K562 (cell line): ENCODE results near the gene SYNGR3. TPM values are rescaled to one million over a fixed set of nuclear protein-coding genes. Genes with fewer than 3 reads are reported as not detected.

Experiments used
- CBX3 ChIP-seq, 2 experiments: IDR thresholded peaks; 1 replicate in 1 of 2; 2 replicates in 1 of 2; pipeline ENCODE4 v1.6.1; 2012; ENCODE audit warnings: inconsistent platforms in 2 of 2, low read length in 2 of 2, borderline replicate concordance in 1 of 2, control low read depth in 1 of 2
- E2F5 ChIP-seq: sonication (generic); formaldehyde crosslinking; IDR thresholded peaks from 2 replicates; pipeline ENCODE4 v1.8.0; 2022; ENCODE audit warnings: mild to moderate bottlenecking, missing genetic modification reagents
- FUS ChIP-seq: fragments of 200-400 bp; formaldehyde crosslinking; optimal IDR thresholded peaks from 2 replicates; pipeline ENCODE3; 2017; ENCODE audit warnings: low read depth, low read length
- IRF2 ChIP-seq: sonication (generic); formaldehyde crosslinking; IDR thresholded peaks from 2 replicates; pipeline ENCODE4 v1.8.1; 2022; ENCODE audit warnings: mild to moderate bottlenecking, missing genetic modification reagents
- KLF13 ChIP-seq: fragments of 450-650 bp; IDR thresholded peaks from 2 replicates; pipeline ENCODE4 v1.6.1; 2016; ENCODE audit warnings: missing genetic modification characterization, low read depth, mild to moderate bottlenecking, missing compliant biosample characterization, moderate library complexity, borderline replicate concordance
- KLF6 ChIP-seq: fragments of 250-450 bp; sonication (Bioruptor Pico); IDR thresholded peaks from 2 replicates; pipeline ENCODE4 v1.4.0; 2020; ENCODE audit warnings: mild to moderate bottlenecking, moderate library complexity, borderline replicate concordance
- L3MBTL2 ChIP-seq: fragments of 450-650 bp; IDR thresholded peaks from 2 replicates; pipeline ENCODE4 v1.6.1; 2016; ENCODE audit warnings: mild to moderate bottlenecking, moderate library complexity
- PHF8 ChIP-seq: fragments of 200-600 bp; sonication (generic); IDR thresholded peaks from 2 replicates; pipeline ENCODE4 v1.6.1; 2012; ENCODE audit warnings: mixed run types, mild to moderate bottlenecking, inconsistent platforms, low read length, moderate library complexity, borderline replicate concordance
- POLR2G ChIP-seq: fragments of 200-400 bp; formaldehyde crosslinking; IDR thresholded peaks from 2 replicates; pipeline ENCODE4 v1.6.1; 2017; ENCODE audit warnings: low read depth, mild to moderate bottlenecking, antibody characterized with exemption, low read length, moderate library complexity
- RB1 ChIP-seq: fragments of 450-650 bp; IDR thresholded peaks from 2 replicates; pipeline ENCODE4 v1.6.1; 2017; ENCODE audit warnings: low read depth, mild to moderate bottlenecking
- TFAP4 ChIP-seq: sonication (generic); formaldehyde crosslinking; IDR thresholded peaks from 2 replicates; pipeline ENCODE4 v1.8.0; 2022; ENCODE audit warnings: missing genetic modification reagents, mild to moderate bottlenecking, moderate library complexity, borderline replicate concordance
- ZBTB33 ChIP-seq: sonication (generic); formaldehyde crosslinking; IDR thresholded peaks from 2 replicates; pipeline ENCODE4 v1.8.1; 2023; ENCODE audit warnings: mild to moderate bottlenecking, missing genetic modification reagents
- ZNF197 ChIP-seq: fragments of 200-800 bp; sonication (Bioruptor generic); IDR thresholded peaks from 2 replicates; pipeline ENCODE4 v1.6.1; 2016; ENCODE audit warnings: low read depth, missing genetic modification characterization, missing compliant biosample characterization
- ZNF24 ChIP-seq: fragments of 450-650 bp; IDR thresholded peaks from 2 replicates; pipeline ENCODE4 v1.6.1; 2016
- ZNF584 ChIP-seq: fragments of 200-800 bp; sonication (Bioruptor generic); IDR thresholded peaks from 2 replicates; pipeline ENCODE4 v1.6.1; 2016; ENCODE audit warnings: low read depth, mild to moderate bottlenecking, missing genetic modification characterization, missing compliant biosample characterization
- polyA plus RNA-seq, 8 experiments: library from polyadenylated mRNA; depleted of rRNA in 4 of 8; stranded (reverse) in 5 of 8; unstranded in 3 of 8; fragments of >200 nt; fragmentation: Nextera tagmentation in 2 of 8; fragmentation: Illumina TruSeq in 1 of 8; extraction: Ambion mirVana in 2 of 8; extraction: Trizol in 1 of 8; gene quantifications; 2 replicates each; pipeline versions ENCODE4 v1.2.1 to v1.2.3, GENCODE V29; 2011 to 2014; ENCODE audit warnings: inconsistent platforms in 1 of 8, missing spikeins in 1 of 8
- total RNA-seq, 7 experiments: library from RNA; depleted of rRNA in 6 of 7; stranded (reverse); fragments of >200 nt in 6 of 7; fragmentation: Illumina TruSeq in 2 of 7; extraction: Trizol in 2 of 7; gene quantifications; 2 replicates each; pipeline versions ENCODE4 v1.2.1 to v1.2.3, GENCODE V29; 2011 to 2021; ENCODE audit warnings: low replicate concordance in 1 of 7
- TF ChIP-seq, protein P1 (sequence below), 2 experiments: fragments of 250-450 bp in 1 of 2; fragments of 450-650 bp in 1 of 2; sonication (Bioruptor Pico) in 1 of 2; IDR thresholded peaks; 2 replicates each; pipeline versions ENCODE4 v1.6.1 to v1.8.0; 2016 to 2021; ENCODE audit warnings: mild to moderate bottlenecking in 2 of 2, moderate library complexity in 2 of 2, missing compliant biosample characterization in 1 of 2, missing genetic modification characterization in 1 of 2
- TF ChIP-seq, protein P2 (sequence below), 2 experiments: IDR thresholded peaks; 2 replicates each; pipeline ENCODE4 v1.6.1; 2012; ENCODE audit warnings: improper control_type of control experiment in 2 of 2, low read depth in 2 of 2, low read length in 2 of 2, borderline replicate concordance in 1 of 2

The SYNGR3 gene
- total and polyA plus RNA-seq, 9 of the 15 experiments (the other 6 are each of a cell fraction or from before 2014, with no cell fraction given), result 3.7 to 69.2 (median 36.3) TPM

GRCh38 chr16:1991948-1992703, 2.4 kb downstream of the SYNGR3 start (continued):
- TF ChIP-seq KLF13 (peak; percentile 55; the same call in 1 of the 2 replicates), E2F5 (CRISPR knock-in tag) (peak; percentile 90), KLF6 (CRISPR knock-in tag) (no peak), CBX3 (IDR thresholded peaks at IDR 0.05; ENCODE audit: borderline replicate concordance in 1 of 2, low read length in 2 of 2) (peak in 1 of 2 experiments; percentile 62; a peak in 1 of 3 replicates), ZNF197 (no peak), ZNF24 (0 out of 2 replicates have a peak, but pooled peaks have one; percentile 48), TFAP4 (CRISPR knock-in tag) (peak; percentile 39), PHF8 (peak; percentile 81; the same call in 1 of the 2 replicates), POLR2G (peak; percentile 82), ZNF584 (no peak), IRF2 (CRISPR knock-in tag) (0 out of 2 replicates have a peak, but pooled peaks have one; percentile 55), ZBTB33 (CRISPR knock-in tag) (peak; percentile 10; the same call in 1 of the 2 replicates), FUS (peak; percentile 31), L3MBTL2 (peak; percentile 100), RB1 (peak; percentile 81)
- TF ChIP-seq, protein P1, sequence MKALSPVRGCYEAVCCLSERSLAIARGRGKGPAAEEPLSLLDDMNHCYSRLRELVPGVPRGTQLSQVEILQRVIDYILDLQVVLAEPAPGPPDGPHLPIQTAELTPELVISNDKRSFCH (CRISPR knock-in tag; IDR thresholded peaks at IDR 0.05), result no peak
- TF ChIP-seq, protein P1 (tag; IDR thresholded peaks at IDR 0.05), result 0 out of 2 replicates have a peak, but pooled peaks have one; percentile 29
- TF ChIP-seq, protein P2, sequence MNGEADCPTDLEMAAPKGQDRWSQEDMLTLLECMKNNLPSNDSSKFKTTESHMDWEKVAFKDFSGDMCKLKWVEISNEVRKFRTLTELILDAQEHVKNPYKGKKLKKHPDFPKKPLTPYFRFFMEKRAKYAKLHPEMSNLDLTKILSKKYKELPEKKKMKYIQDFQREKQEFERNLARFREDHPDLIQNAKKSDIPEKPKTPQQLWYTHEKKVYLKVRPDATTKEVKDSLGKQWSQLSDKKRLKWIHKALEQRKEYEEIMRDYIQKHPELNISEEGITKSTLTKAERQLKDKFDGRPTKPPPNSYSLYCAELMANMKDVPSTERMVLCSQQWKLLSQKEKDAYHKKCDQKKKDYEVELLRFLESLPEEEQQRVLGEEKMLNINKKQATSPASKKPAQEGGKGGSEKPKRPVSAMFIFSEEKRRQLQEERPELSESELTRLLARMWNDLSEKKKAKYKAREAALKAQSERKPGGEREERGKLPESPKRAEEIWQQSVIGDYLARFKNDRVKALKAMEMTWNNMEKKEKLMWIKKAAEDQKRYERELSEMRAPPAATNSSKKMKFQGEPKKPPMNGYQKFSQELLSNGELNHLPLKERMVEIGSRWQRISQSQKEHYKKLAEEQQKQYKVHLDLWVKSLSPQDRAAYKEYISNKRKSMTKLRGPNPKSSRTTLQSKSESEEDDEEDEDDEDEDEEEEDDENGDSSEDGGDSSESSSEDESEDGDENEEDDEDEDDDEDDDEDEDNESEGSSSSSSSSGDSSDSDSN (IDR thresholded peaks at IDR 0.05; ENCODE audit: borderline replicate concordance in 1 of 2, low read depth in 2 of 2, low read length in 2 of 2), result peak in 1 of 2 experiments; percentile 75; a peak in 1 of 4 replicates
